H1 (cell line): ENCODE measurements around the gene KREMEN1. TPM values are rescaled to one million over a fixed set of nuclear protein-coding genes. Genes with fewer than 3 reads are reported as not detected.
A peak's percentile ranks its signal among the peaks of the same experiment; 100 is the strongest.

Experiments used
- CTCF ChIA-PET: fragments of 300-600 bp; sonication (Branson Sonifier 250); formaldehyde crosslinking; loops from one replicate; lab custom pipeline; 2021; ENCODE audit not compliant: partially characterized antibody; lab: Charles Lee
- POLR2A ChIA-PET: fragments of 300-600 bp; sonication (Branson Sonifier 250); formaldehyde crosslinking; loops from one replicate; lab custom pipeline; 2021; ENCODE audit warnings: inconsistent platforms; ENCODE audit not compliant: partially characterized antibody; lab: Charles Lee
- DNase-seq, 2 experiments: peaks; one replicate each; pipeline versions ENCODE4 v3.0.0 to v3.0.0-alpha.2; 2010 to 2022; ENCODE audit warnings: low spot score in 2 of 2, low read depth in 1 of 2, mixed read lengths in 1 of 2
- FAIRE-seq: peaks from 2 replicates; lab custom pipeline; 2011; peaks lifted over from hg19 to GRCh38; lab: Jason Lieb, UNC
- H2AFZ ChIP-seq: 2 replicates; pipeline ENCODE4 v1.8.1; 2012; ENCODE audit warnings: low read length, inconsistent platforms
- H2AK5ac ChIP-seq: 2 replicates; pipeline ENCODE4 v1.6.1; 2013; ENCODE audit warnings: low read depth, low read length
- H2BK120ac ChIP-seq: replicated peaks from 2 replicates; pipeline ENCODE3; 2013; ENCODE audit warnings: low read depth, low read length, inconsistent platforms
- H2BK12ac ChIP-seq: 2 replicates; pipeline ENCODE4 v1.6.1; 2013; ENCODE audit warnings: low read depth, low read length
- H2BK15ac ChIP-seq: 2 replicates; pipeline ENCODE4 v1.6.1; 2013; ENCODE audit warnings: low read length
- H2BK20ac ChIP-seq: 2 replicates; pipeline ENCODE4 v1.6.1; 2013; ENCODE audit warnings: low read length
- H2BK5ac ChIP-seq: 2 replicates; pipeline ENCODE4 v1.6.1; 2013; ENCODE audit warnings: low read depth, low read length
- H3K14ac ChIP-seq: 2 replicates; pipeline ENCODE4 v1.6.1; 2013; ENCODE audit warnings: inconsistent platforms; ENCODE audit not compliant: insufficient read length
- H3K18ac ChIP-seq: 2 replicates; pipeline ENCODE4 v1.6.1; 2013; ENCODE audit warnings: low read length; ENCODE audit errors: extremely low read depth
- H3K23ac ChIP-seq: 2 replicates; pipeline ENCODE4 v1.6.1; 2013; ENCODE audit warnings: inconsistent platforms; ENCODE audit not compliant: insufficient read length
- H3K23me2 ChIP-seq: 2 replicates; pipeline ENCODE4 v1.6.1; 2013; ENCODE audit warnings: low read depth, low read length
- H3K27ac ChIP-seq: 2 replicates; pipeline ENCODE4 v1.6.1; 2011; ENCODE audit warnings: low read depth, low read length, inconsistent platforms
- H3K27me3 ChIP-seq, 4 experiments: replicated peaks in 1 of 4; 1 replicate in 1 of 4; 2 replicates in 3 of 4; pipeline versions ENCODE4 v1.6.1 to v1.8.1; 2011 to 2013; ENCODE audit warnings: low read length in 3 of 4, mild to moderate bottlenecking in 3 of 4, inconsistent platforms in 2 of 4, mixed read lengths in 2 of 4, moderate library complexity in 1 of 4; ENCODE audit not compliant: control insufficient read depth in 3 of 4, insufficient read depth in 3 of 4; ENCODE audit errors: extremely low read depth in 1 of 4
- H3K36me3 ChIP-seq, 4 experiments: 2 replicates each; pipeline versions ENCODE4 v1.6.1 to v1.8.1; 2011 to 2013; ENCODE audit warnings: mild to moderate bottlenecking in 4 of 4, low read length in 3 of 4, moderate library complexity in 2 of 4, control low read depth in 1 of 4, inconsistent platforms in 1 of 4; ENCODE audit not compliant: insufficient read depth in 4 of 4, control insufficient read depth in 2 of 4
- H3K4ac ChIP-seq: replicated peaks from 2 replicates; pipeline ENCODE3; 2013; ENCODE audit warnings: low read length, low read depth, mixed read lengths, inconsistent platforms; ENCODE audit not compliant: insufficient read length
- H3K4me1 ChIP-seq, 4 experiments: replicated peaks in 1 of 4; 1 replicate in 1 of 4; 2 replicates in 3 of 4; pipeline versions ENCODE4 v1.6.1 to v1.8.1; 2011 to 2013; ENCODE audit warnings: low read length in 3 of 4, inconsistent platforms in 2 of 4, mixed read lengths in 1 of 4; ENCODE audit not compliant: insufficient read depth in 4 of 4, control insufficient read depth in 3 of 4
- H3K4me2 ChIP-seq, 2 experiments: 2 replicates each; pipeline versions ENCODE4 v1.6.1 to v1.8.1; 2011 to 2013; ENCODE audit warnings: low read depth in 2 of 2, low read length in 2 of 2, control low read depth in 1 of 2, inconsistent platforms in 1 of 2, mild to moderate bottlenecking in 1 of 2; ENCODE audit not compliant: insufficient read depth in 1 of 2
- H3K4me3 ChIP-seq, 4 experiments: fragments of 200-600, 300-600 bp in 1 of 4; sonication (generic), shearing (Covaris generic), sonication (Bioruptor Twin) in 1 of 4; 2 replicates each; pipeline versions ENCODE4 v1.5.1 to v1.8.1; 2011 to 2016; ENCODE audit warnings: low read length in 4 of 4, low read depth in 3 of 4, control low read depth in 2 of 4, inconsistent platforms in 2 of 4, mild to moderate bottlenecking in 2 of 4, mixed read lengths in 1 of 4, moderate library complexity in 1 of 4; ENCODE audit not compliant: insufficient read depth in 2 of 4; ENCODE audit errors: extremely low read depth in 1 of 4
- H3K56ac ChIP-seq: replicated peaks from 2 replicates; pipeline ENCODE3; 2013; ENCODE audit warnings: low read depth, mild to moderate bottlenecking, mixed read lengths, low read length, inconsistent platforms; ENCODE audit not compliant: insufficient read length
- H3K79me1 ChIP-seq: 2 replicates; pipeline ENCODE4 v1.6.1; 2013; ENCODE audit warnings: low read depth, low read length, control low read depth
- H3K79me2 ChIP-seq, 2 experiments: 2 replicates each; pipeline versions ENCODE4 v1.6.1 to v1.8.1; 2012 to 2013; ENCODE audit warnings: low read length in 2 of 2, mild to moderate bottlenecking in 2 of 2, inconsistent platforms in 1 of 2; ENCODE audit not compliant: insufficient read depth in 2 of 2, control insufficient read depth in 1 of 2
- H3K9ac ChIP-seq, 4 experiments: replicated peaks in 1 of 4; 1 replicate in 1 of 4; 2 replicates in 3 of 4; pipeline versions ENCODE4 v1.6.1 to v1.8.1; 2011 to 2013; ENCODE audit warnings: low read depth in 3 of 4, low read length in 3 of 4, control low read depth in 2 of 4, mild to moderate bottlenecking in 2 of 4, moderate library complexity in 2 of 4, inconsistent platforms in 1 of 4; ENCODE audit errors: extremely low read depth in 1 of 4
- H3K9me3 ChIP-seq, 2 experiments: 2 replicates each; pipeline versions ENCODE4 v1.6.1 to v1.8.1; 2012 to 2013; ENCODE audit warnings: mild to moderate bottlenecking in 2 of 2, moderate library complexity in 2 of 2, control low read depth in 1 of 2, inconsistent platforms in 1 of 2, low read depth in 1 of 2, low read length in 1 of 2, mixed read lengths in 1 of 2; ENCODE audit not compliant: insufficient read depth in 2 of 2
- H4K20me1 ChIP-seq, 2 experiments: replicated peaks in 1 of 2; 2 replicates each; pipeline versions ENCODE3 to v1.8.1; 2011 to 2013; ENCODE audit warnings: inconsistent platforms in 2 of 2, low read length in 2 of 2, mild to moderate bottlenecking in 1 of 2; ENCODE audit not compliant: insufficient read depth in 2 of 2, control insufficient read depth in 1 of 2
- H4K5ac ChIP-seq: 2 replicates; pipeline ENCODE4 v1.6.1; 2013; ENCODE audit warnings: low read length, low read depth, mixed read lengths, inconsistent platforms; ENCODE audit not compliant: insufficient read length
- H4K8ac ChIP-seq: 2 replicates; pipeline ENCODE4 v1.8.0; 2013; ENCODE audit warnings: mild to moderate bottlenecking, moderate library complexity, low read length, inconsistent platforms; ENCODE audit not compliant: insufficient read depth; ENCODE audit errors: extremely low read depth
- H4K91ac ChIP-seq: replicated peaks from 2 replicates; pipeline ENCODE3; 2013; ENCODE audit warnings: low read length, mixed read lengths, inconsistent platforms; ENCODE audit not compliant: insufficient read length
- CBX8 ChIP-seq: fragments of 300-800, 300-1000 bp; sonication (generic); IDR thresholded peaks from 2 replicates; pipeline ENCODE4 v1.7.1; 2016; ENCODE audit warnings: low read depth, low read length, borderline replicate concordance
- CTCF ChIP-seq, 3 experiments: IDR thresholded peaks; 1 replicate in 2 of 3; 2 replicates in 1 of 3; pipeline versions ENCODE4 v1.5.1 to v1.6.1; 2011; ENCODE audit warnings: low read length in 3 of 3, mild to moderate bottlenecking in 3 of 3, inconsistent platforms in 2 of 3, low read depth in 1 of 3, moderate library complexity in 1 of 3; ENCODE audit not compliant: insufficient read depth in 1 of 3; ENCODE audit errors: control extremely low read depth in 1 of 3
- PHF8 ChIP-seq: fragments of 200-600 bp; sonication (generic); conservative IDR thresholded peaks from 2 replicates; pipeline ENCODE4 v1.7.1; 2012; ENCODE audit warnings: low read depth, mild to moderate bottlenecking, inconsistent platforms, low read length, moderate library complexity
- RAD21 ChIP-seq, 2 experiments: IDR thresholded peaks in 1 of 2; conservative IDR thresholded peaks in 1 of 2; 2 replicates each; pipeline ENCODE4 v1.6.1; 2011; ENCODE audit warnings: low read depth in 2 of 2, low read length in 2 of 2, improper control_type of control experiment in 1 of 2, inconsistent platforms in 1 of 2, mild to moderate bottlenecking in 1 of 2, moderate library complexity in 1 of 2
- SUZ12 ChIP-seq: fragments of 200-600 bp; sonication (generic); IDR thresholded peaks from 2 replicates; pipeline ENCODE4 v1.6.1; 2012; ENCODE audit warnings: mild to moderate bottlenecking, inconsistent platforms, low read length, moderate library complexity, mixed read lengths
- ZNF274 ChIP-seq: IDR thresholded peaks from 2 replicates; pipeline ENCODE4 v1.7.0; 2012; ENCODE audit warnings: low read length, borderline replicate concordance; ENCODE audit errors: extremely low read depth
- WGBS, 2 experiments: shearing (Covaris generic) in 1 of 2; methylation state at CpG; one replicate each; pipeline versions ENCODE4 v1.1.6 to v1.1.7; 2013 to 2015; ENCODE audit warnings: low lambda C conversion rate in 2 of 2, mixed read lengths in 2 of 2, inconsistent platforms in 1 of 2, low coverage in 1 of 2, missing lambda C conversion rate in 1 of 2; ENCODE audit not compliant: insufficient replicate concordance in 2 of 2, insufficient coverage in 1 of 2, insufficient read length in 1 of 2; ENCODE audit errors: extremely low coverage in 1 of 2, missing lambda C conversion rate in 1 of 2; 5-methylcytosine and 5-hydroxymethylcytosine counted together
- polyA plus RNA-seq, 7 experiments: library from polyadenylated mRNA; depleted of rRNA in 3 of 7; stranded (reverse) in 5 of 7; unstranded in 2 of 7; fragments of >200 nt in 5 of 7; fragments of 200-250 nt in 2 of 7; gene quantifications; 1 replicate in 5 of 7; 2 replicates in 1 of 7; 4 replicates in 1 of 7; pipeline versions ENCODE4 v1.2.1 to v1.2.3, GENCODE V29; 2011 to 2013; ENCODE audit warnings: missing spikeins in 2 of 7, mixed read lengths in 2 of 7
- total RNA-seq: library from RNA; stranded (reverse); fragmentation: NEBNext Ultra II Directional; extraction: Animal tissue kit (Norgen Biotek cat#: 25700); gene quantifications from 2 replicates; pipeline ENCODE4 v1.2.1, GENCODE V29; 2021

Gene KREMEN1
- total and polyA plus RNA-seq, 2 of the 8 experiments (the other 6 are each of a cell fraction or from before 2014, with no cell fraction given) = 2.1 to 3.2 TPM

GRCh38 chr22:29060251-29060869 lies 12.5 kb upstream of the KREMEN1 start:
- TF ChIP-seq ZNF274 (no peak), RAD21 (IDR thresholded peaks at IDR 0.05 in 1 of 2, conservative IDR thresholded peaks at IDR 0.05 in 1 of 2; ENCODE audit: low read depth in 2 of 2, low read length in 2 of 2) (peak; percentile 41 to 55), PHF8 (no peak), CBX8 (no peak), SUZ12 (no peak), CTCF (IDR thresholded peaks at IDR 0.05; ENCODE audit: control extremely low read depth in 1 of 3, insufficient read depth in 1 of 3, low read depth in 1 of 3, low read length in 3 of 3) (peak; percentile 42 to 52 (median 44))
- Histone ChIP-seq H3K23me2 (no peaks in the 10 kb centered on the region), H3K27ac (no peak overlapping the region), H3K4me2 (no peak overlapping the region), H3K9ac (no peak overlapping the region), H2AFZ (no peak overlapping the region), H3K4ac (no peak overlapping the region), H3K4me3 (no peak overlapping the region), H4K8ac (no peak overlapping the region), H2AK5ac (no peak overlapping the region), H4K20me1 (no peaks in the 10 kb centered on the region), H3K14ac (no peak overlapping the region), H2BK5ac (no peak overlapping the region), H4K5ac (no peak overlapping the region), H3K23ac (no peak overlapping the region), H2BK20ac (no peak overlapping the region; the same call in 1 of the 2 replicates), H3K56ac (no peak overlapping the region), H3K18ac (no peak overlapping the region), H2BK12ac (no peak overlapping the region), H3K79me1 (no peaks in the 10 kb centered on the region), H4K91ac (no peak overlapping the region), H3K36me3 (no peaks in the 10 kb centered on the region), H3K9me3 (no peaks in the 10 kb centered on the region), H2BK15ac (no peak overlapping the region), H2BK120ac (no peak overlapping the region), H3K79me2 (no peaks in the 10 kb centered on the region), H3K4me1 (peaks cover 4 to 9% (median 6%) of the 10 kb centered on the region in 4 experiments), H3K27me3 (no peaks in the 10 kb centered on the region)
- POLR2A ChIA-PET = interaction anchor here (1.0 to 1.1 kb wide), 2 partner anchors 205 to 263 kb away, joined by 3 read pairs; no protein-coding TSS in a partner anchor
- DNase-seq = no peak
- no peak for FAIRE-seq
- 89% methylated on average over 12 of the region's 12 CpGs; no CpG with 5 or more reads in 1 of the 2 experiments for WGBS, 2 experiments
- CTCF ChIA-PET = interaction anchor here (0.6 to 3.0 kb wide), 7 partner anchors 20 to 214 kb away, joined by 3 to 9 read pairs (median 4); no protein-coding TSS in a partner anchor
